Measurements from ENCODE around the gene NID1.

The NID1 gene

DNA sequence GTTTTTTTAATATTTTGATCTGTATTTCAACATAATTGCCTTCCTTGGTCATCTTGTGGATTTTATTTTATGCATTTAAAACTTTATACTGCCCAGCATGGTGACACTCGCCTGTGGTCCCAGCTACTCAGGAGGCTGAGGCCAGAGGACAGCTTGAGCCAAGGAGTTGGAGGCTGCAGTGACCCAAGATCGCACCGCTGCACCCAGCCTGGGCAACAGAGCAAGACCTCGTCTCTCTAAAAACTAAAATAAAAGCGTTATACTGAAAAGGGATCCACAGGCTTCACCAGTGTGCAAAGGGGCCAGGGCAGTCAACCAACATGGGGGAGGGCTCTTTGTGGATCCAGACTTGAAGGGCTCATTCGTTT is 1.4 kb downstream of the NID1 start:
- no peak for DNase-seq

DNA sequence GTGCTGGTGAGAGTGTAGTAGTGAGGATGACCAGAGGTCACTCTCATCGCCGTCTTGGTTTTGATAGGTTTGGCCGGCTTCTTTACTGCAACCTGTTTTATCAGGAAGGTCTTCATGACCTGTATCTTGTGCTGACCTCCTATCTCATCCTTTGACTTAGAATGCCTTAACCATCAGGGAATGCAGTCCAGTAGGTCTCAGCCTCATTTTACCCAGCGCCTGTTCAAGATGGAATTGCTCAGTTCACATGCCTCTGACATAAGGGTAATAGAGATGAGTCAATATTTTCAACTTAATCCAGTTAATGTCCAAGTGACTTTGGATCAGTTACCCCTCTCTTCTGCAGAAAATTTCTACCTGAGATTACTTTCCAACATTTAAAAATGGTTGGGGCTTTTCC is 4.6 kb downstream of the NID1 start:
- DNase-seq, result no peak

DNA sequence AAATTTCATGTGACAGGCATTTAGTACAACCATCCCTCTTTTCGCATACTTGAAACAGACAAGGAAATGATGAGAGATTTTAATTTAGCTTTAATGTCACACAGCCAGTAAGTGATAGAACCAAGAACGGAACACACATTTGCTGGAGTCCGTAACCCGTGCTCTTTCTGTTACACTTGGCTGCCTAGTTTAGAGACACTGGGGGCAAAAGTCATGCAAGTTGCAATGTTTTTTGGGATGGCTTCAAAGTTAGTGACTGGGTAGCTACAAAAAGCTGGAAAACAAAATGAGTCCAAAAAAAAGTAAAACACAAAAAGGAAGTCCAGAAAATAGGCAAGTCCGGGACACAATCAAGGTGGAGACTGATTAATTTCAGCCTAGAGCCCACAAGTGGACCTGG is 5.9 kb downstream of the NID1 start:
- no peak for DNase-seq

DNA sequence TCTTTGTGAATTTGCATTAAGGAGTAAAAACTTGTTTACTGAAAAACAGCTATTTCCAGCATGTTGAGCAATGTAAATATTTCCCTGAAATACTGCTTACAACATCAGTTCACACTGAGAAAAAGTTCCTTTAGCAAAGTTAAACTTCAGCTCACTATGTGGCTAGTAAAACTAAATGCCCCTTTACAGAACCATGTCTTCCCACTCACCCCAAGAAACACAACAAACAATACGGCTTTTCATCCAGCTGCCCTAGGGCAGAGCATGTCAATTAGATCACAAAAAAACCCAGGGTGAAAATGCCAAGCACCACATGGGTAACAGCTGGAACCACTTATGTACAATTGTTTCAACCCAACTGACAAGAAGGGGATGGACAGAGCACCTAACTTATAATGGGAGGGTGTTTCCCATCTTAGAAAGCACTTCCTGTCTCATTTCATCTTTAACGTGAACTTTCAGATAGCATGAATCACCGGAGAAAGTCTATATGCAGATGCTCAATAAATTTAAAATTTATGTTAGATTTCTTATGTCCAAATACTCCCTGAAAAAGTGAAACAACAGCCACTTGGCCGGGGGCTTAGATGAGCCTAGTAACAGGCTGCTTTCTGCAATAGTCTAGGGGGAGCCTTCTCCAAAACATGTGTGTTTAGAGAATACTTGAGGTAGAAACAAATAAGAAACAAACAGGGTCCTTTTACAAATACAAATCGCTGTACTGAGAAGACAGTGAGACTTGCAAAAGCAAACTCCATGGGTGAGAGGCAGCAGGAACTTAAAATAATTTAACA is 6.6 kb downstream of the NID1 start:
- DNase-seq, result no peak

DNA sequence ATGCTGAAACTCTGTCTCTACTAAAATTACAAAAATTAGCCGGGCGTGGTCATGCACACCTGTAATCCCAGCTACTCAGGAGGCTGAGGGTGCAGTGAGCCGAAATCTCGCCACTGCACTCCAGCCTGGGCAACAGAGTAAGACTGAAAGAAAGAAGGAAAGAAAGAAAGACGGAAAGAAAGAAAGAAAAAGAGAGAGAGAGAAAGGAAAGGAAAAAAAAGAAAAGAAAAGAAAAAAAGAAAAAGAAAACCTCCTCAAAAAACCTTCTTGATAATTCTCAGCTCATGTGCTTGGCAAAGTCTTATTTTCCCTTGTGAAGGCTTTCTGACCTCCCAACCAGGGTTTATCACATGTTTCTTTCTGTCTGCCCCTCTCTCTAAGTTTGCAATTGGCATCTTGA is 7.3 kb downstream of the NID1 start:
- DNase-seq, result no peak

DNA sequence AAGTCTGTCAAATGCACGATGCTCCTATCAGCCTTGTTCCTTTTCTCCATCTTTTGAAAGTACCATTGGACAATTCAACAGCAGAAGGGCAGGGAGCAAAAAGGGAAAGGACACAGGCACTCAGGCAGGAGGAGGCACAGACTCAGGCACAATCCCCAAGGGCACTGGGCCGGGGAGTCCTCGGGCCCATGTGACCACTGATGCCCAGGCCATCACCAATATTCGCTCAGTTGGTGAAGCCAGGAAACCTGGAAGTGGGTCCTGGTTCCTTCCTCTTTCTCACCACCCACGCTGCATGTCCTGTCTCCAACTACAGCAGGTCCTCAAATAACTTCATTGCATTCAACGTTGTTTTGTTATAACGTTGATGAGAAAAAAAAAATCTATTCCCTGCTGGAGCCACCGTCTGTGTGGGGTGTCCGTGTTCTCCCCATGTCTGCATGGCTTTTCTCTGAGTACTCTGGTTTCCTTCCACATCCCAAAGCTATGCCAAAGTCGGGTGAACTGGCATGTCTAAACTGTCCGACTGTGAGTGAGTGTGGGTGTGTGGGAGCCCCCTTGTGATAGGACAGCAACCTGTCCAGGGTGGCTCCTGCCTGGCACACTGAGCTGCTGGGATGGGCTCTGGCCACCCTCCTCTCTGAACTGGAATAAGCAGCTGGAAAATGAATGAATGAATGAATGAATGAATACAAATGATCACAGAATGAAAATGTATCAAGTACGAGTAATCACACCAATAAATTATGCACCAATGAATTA is 12.5 kb downstream of the NID1 start:
- DNase-seq, result no peak

DNA sequence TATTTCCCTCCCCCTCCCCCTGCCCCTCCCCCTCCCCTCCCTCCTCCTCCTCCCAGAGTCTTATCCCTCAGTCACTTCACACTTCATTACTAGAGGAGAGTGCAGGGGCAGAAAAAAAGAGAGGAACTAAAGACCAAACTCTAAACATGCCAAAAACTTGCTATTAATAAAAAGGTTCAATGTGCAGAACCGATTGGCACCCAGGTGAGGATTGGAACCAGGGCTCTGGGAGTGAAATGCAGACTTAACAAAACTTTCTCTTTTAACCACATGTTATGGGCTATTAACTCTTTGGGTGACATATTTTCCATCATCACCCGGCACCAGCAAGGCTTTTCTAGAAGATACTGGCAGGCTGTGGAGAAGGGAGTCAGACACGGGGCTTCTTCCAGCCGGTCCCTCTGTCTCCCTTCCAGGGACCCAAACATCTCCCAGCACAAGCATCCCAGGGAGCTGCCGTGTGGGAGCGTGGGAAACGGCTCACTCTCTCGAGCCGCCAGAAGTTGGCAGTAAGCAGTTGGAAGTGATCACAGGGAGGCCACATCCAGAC is 13.6 kb downstream of the NID1 start:
- DNase-seq, result no peak

DNA sequence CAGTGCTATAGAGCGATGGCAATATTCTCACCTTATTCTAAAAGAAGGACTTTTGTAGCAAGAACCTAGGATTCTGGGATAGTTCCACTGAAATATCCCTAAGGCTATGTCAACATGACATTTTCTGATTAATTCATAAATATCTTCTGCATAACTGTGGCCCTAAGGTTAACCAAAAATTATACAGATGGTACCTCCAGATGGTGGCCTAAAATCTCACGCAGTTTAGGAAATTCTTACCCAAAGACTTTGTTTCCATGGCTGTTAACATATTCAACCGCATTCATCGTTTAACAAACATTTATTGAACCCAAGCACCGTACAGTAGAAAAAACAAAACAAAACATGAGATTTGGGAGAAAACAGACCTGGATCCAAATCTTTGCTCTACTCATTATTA is 19.1 kb downstream of the NID1 start:
- DNase-seq, result no peak

DNA sequence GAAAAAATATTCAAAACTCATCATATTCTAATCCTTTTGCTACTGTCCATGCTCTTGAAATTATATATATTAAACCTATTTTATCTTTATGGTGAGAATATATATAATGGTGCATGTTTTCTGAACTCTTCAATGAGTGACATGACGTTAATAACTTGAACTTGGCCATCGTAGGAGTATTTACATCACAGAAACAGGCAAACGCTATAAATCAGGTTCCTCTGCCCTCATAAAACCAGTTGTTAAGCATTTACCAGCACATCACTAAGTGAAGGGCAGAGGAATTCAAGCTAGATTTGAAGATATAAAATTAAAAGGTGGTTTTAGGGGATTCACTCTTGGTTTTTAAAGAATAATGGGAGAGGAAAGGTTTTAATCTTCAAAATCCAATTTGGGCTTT is 20.5 kb downstream of the NID1 start:
- no peak for DNase-seq

DNA sequence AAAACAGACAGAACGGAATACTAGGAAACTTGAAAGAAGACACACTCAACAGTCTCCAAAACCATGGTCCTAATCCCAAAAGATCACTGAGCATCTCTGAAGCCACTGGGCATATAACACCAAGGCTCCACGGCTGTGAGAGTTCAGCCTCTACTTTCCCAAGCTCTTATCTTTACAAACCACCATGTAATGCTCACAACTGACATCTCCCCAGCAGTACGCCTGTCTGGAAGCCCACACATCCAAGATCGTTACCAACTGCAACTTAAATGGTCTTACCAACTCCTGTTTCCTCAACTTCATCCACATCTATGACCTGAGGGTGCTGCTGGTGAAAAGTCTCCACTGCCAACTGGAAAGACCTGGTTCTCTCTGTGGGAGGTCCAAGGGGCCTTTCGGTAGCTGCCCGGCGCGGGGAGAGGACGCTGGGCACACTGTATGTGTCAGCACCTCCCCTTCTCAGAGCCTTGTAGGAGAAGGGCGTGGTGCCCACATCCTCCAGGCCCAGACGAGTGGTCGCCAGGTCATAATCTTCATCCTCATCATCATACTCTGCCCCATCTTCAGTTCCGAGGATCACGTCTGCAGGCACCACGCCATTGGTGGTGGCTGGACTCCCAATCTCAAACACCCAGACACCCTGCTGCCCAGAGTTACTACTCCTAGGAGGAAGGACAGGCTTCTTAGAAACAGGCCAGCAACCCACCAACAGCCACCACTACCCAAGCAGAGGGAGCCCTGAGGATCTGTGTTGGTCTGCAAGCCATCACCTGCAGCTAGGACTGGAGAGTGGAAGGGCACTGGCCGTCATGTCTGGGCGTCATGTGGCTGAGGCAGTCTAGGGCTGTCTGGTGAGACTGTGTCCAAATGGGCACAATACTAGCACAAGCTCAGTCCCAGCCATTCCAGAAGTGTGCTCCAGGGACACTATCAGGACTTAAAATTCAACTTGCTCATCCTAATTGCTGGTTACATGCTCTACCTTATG is 23.0 kb downstream of the NID1 start:
- DNase-seq, result no peak

DNA sequence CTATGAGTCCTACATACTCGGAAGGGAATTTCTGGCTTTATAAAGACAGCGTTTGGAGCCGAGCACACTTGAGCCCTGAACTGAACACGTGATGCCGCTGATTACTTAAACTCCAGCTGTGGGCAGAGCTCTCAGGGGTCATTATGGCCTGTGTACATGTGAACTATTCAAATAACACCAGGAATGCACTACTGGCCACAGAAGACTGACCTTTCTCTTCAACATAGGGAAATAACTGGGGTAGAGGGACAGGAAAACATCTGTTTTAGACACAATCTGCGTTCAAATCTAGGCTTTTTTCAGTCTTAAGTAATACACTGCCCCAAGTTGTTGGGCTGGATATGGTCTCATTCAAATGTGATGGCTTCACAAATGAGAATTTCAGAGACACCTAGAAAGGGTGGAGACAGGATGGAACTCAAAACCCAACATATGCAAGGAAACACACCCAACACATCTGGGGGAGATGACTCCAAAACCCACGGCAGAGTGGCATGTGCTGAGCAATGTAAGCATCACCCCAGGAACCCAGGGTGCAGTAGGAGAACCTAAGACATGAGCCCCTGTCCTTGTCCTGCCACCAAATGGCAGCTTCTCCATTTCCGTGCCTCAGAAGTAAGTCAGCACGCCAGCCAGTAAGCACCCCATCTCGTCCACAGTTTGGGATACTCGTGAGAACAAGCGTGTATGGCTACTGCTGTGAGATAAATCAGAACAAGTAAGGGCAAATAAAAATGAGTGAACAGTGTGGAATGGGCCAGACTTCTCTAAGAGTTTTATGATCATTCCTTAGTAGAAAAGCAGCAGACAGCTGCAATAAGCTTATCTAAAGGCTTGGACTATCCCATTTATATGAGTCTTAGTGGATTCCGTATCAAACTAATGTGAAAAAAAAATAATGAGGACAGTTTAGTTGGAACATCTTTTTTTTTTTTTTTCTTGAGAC is 24.9 kb downstream of the NID1 start:
- no peak for DNase-seq

DNA sequence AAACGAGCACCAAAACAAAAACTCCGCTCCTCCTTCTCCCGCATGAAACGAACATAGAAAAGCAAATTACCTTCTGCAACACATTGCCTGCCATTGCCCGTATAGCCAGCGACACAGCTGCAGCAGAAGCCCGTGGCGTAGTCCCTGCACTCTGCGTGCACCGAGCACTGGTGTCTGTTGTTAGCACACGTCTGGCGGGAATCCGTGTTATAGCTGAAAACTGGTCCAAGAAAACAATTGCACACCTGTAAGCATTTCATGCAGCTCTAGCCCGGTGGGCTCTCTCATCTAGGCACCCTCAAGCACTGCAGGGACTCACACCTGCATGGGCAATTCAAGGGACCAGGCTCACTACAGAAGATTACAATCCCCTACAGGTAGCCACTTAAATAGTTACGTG is 26.9 kb downstream of the NID1 start:
- DNase-seq, result no peak

DNA sequence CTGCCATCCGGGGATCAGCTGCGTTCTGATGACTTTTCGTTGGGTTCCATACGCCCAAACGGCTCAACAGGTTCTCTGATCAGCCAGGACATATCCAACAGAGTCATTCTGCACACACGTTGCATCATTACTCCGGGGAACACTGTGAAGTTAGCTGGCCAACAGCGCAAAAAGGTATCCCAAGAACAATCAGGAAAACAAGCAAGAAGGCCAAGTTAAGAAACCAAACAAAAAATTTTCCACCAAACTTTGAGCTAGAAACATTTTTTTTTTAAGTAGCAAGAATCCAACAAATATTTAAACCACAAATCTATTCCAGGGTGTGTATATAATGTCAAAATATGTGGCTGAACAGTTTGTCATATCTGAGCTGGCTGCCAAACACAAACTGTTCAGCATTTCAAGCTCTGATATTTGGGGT is 29.2 kb downstream of the NID1 start:
- no peak for DNase-seq

DNA sequence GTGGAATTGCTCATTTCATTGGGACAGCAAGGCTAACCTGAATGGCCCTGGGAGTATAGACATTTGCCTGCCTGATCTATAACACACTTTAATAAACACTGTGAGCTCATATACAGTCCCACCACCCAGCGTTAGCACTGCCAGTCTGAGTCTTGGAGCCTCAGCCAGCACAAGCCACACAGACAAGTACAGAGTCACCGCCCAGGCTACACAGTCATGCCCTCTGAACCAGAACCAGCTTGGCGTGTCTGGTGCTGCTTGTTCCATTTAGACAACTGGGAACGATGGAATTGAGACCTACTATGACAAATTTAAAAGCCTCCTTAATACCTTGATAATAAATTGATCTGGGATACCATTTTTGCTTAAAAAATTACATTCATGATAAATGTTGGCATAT is 31.6 kb downstream of the NID1 start:
- no peak for DNase-seq

DNA sequence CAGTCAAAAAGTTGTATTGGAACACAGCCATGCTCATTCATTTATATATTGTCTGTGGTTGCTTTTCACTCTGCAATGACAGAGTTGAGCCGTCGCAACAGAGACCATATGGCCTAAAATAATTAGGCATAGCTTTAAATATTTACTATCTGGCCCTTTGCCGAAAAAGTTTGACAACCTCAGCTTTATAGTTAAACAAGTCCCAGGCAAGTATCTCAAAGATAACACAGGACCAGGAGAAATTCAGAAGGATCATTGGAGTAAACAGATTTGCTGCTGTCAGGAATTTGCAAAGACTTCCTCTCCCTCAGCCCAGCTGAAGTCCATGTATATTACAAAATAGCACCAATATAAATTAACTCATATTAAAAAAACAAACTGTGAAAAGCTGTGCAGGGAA is 34.4 kb downstream of the NID1 start:
- DNase-seq, result no peak

DNA sequence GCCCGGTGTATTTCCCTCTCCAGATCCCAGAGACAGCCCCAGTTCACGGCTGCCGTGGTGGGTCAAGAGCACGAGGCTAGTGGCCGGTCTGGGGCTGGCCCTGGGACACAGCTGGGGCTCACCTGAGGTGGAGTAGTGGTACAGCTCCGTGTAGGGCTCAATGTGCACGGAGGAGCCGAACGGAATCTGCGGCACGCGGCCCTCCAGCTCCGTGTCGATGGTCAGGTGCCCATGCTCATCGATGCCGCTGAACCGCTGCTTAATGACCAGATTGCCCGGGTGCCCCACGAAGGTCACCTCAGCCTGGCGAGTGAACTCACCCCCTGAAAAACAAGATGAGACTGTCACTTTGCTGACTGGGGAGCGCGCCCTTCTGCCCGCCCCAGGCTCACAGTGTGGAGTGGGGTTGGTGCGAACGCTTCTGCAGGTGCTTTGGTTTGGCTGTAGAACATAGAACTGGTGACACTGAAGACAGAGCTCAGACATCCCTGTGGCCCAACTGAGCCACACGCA is 35.4 kb downstream of the NID1 start:
- no peak for DNase-seq

DNA sequence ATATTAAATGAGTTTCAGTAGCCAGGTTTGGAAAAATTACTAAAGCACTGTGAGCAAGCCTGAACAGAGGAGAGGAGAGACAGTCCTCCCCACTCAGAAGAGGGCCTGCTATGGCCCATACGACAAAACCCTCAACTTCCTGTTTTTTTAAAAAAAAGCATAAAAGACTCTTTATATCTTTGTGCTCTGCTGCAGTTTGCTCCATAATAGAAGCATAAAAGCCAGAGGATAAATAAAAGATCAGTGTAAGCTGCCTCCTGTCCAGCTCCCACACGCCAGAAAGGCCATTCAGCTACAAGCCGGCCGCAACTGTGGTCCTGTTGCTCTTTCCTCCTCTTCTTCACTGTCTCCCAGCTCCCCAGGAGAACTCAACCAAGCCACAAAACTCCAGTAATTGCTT is 37.8 kb downstream of the NID1 start:
- DNase-seq, result no peak

DNA sequence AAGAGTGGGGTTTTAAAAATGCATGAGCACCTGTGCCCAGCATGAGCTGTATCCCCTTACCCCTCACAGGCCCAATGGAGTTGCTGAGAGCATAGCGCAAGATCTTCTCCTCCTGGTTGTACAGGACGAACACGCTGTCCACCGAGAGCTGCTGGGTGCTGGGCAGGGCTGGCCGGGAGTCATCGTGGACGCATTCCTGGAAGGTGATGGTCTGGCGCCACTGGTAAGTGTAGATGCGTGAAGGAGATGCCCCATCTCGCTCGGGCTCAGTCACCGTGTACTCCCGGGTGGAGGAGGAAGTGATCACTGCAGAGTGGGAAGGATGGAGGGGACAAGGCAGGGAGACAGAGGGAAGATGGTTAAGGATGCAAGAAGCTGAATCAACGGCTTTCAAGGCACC is 39.1 kb downstream of the NID1 start:
- DNase-seq, result no peak

DNA sequence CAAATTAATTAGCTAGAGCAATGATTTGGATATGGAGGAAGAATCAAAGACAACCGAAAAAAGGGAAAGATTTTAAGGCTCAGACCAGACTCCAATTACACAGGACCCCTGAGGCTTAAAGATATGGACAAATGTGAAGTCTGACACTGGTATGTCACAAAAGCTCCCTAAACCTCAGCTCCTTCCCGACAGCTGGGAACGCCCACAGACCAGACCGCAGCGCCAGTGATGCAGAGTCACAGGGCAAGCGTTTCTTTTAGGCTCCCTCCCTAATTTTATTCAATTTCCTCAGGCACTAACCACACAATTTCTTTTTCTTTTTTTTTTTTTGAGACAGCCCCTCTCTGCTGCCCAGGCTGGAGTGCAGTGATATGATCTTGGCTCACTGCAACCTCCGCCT is 40.2 kb downstream of the NID1 start:
- no peak for DNase-seq

DNA sequence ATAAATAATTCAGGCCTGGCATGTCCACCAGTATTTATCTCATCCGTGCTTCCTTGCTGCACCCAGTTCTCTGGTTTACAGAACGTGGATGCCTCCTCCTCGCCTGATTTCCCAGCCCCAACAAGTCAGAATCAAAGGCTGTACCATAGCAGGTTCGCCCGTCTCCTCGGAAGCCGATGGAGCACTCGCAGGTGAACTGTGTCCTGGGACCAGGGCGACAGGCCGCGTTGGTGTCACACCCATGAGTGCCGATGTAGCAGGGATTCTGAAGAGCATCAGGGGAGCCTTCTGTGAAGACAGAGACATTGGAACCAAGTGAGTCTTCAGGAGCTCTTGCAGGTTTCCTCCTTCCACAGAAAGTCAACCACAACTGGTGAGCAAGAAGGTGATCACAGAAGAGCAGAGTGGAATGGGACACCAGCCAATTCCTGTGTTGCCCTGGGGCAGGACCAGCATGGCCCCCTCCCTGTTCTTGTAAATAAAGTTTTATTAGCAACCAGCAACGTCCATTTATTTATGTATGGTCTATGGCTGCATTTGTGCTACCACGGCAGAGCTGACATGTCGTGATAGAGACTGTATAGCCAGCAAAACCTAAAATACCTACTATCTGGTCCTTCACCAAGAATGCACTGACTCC is 40.8 kb downstream of the NID1 start:
- DNase-seq, result no peak
